DMS79 (cell line): ENCODE measurements around the gene ELF1.
"Not testable (repeated sequence)": the region's sequence is repeated elsewhere in the genome, so short reads cannot be mapped to it uniquely, and the experiment has no call there.

ENCODE experiments used
- DNase-seq: peaks from one replicate; lab custom pipeline; 2025; lab: John Stamatoyannopoulos, UW

ELF1 gene

DNA sequence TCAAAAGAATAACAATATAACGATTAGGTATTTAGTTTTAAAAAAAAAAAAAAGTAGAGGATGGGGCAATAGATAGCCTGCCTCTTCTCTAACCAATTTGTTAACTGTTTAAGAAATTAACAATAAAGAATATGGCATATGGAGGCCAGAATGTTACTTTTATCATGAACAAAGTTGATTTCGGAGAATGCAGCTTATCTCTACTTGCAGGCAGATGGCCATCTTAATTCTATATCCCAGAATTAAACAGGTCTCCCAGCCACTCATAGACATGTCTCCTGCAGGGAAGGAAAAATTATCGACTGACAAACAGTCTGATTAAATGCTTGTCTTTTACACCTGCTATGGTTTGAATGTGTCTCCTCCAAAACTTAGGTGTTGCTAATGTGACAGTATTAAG is 133.1 kb downstream of the ELF1 start:
- DNase-seq = no peak

DNA sequence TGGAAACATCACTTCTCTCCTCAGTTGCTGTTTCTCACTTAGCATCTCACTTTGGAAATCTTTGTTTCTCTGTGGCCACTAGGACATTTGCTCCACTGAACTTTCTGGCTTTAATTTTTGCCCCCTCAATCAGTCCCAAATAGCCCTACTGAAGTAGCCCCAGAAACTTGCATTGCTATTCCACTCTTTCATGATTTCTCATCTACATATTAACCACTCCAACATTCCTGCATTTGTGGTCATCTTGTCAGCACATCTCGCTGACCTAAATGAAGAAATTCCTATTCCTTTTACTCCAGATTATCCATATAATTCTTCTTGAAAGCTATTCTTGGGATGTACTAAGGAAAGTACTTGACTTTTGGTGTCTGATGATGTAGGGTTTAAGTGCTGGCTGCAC is 134.9 kb downstream of the ELF1 start:
- DNase-seq = not testable (repeated sequence)
